HG02642 (cell line): ENCODE results near the gene MPV17L2.
"Not testable (repeated sequence)": the region's sequence is repeated elsewhere in the genome, so short reads cannot be mapped to it uniquely, and the experiment has no call there.

Experiments used
- ATAC-seq: cut with Tn5 transposase; IDR thresholded peaks from one replicate; pipeline ENCODE4 v1.9.1; 2021; ENCODE audit warnings: mild to moderate bottlenecking; ENCODE audit not compliant: unreplicated experiment, poor library complexity

Gene MPV17L2

DNA sequence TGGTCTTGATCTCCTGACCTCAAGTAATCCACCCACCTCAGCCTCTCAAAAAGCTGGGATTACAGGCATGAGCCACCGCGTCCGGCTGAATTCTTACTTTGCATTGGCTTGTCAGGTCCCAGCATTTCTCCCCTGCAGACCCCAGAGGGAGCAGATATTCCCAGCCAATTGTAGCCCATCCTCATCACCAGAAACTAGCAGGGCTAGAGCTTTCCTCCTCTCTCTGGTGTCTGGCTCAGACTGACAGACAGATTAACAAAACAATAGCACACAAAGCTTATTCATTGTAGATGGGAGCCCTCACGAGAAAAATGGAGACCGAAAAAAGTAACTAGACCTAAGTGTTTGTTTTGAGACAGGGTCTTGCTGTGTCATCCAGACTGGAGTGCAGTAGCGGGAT, 7.5 kb upstream of the MPV17L2 start:
- no peak for ATAC-seq

DNA sequence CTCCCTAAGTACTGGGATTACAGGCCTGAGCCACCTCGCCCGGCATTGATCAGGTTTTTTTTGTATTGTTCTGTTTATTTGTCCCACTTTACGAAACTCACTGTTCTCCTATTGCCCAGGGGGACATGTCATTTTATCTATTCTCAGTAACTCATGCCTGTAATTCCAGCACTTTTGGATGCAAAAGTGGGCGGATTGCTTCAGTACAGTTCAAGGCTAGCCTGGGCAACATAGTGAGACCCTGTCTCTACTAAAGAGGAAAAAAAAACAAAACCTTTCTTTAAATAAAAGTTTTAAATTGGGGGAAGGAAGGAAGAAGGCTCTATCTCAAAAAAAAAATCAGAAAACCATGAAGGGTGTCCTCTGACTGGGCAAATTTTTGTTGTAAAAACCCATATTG, 2.7 kb upstream of the MPV17L2 start:
- no peak for ATAC-seq

DNA sequence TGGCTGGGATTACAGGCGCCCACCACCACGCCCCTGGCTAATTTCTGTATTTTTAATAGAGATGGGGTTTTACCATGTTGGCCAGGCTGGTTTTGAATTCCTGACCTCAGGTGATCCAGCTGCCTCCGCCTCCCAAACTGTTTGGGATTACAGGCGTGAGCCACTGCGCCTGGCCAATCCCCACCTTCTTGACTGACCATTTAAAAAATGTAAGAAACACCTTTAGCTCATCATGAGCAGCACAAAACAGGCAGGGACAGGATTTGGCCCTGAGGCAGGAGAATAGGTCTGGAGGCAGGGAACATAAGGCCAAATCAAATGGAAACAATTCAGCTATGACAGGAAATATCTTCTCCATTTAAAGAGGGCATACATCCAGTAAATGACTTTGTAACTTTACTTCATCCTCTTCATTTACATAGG, 1.4 kb upstream of the MPV17L2 start:
- no peak for ATAC-seq

DNA sequence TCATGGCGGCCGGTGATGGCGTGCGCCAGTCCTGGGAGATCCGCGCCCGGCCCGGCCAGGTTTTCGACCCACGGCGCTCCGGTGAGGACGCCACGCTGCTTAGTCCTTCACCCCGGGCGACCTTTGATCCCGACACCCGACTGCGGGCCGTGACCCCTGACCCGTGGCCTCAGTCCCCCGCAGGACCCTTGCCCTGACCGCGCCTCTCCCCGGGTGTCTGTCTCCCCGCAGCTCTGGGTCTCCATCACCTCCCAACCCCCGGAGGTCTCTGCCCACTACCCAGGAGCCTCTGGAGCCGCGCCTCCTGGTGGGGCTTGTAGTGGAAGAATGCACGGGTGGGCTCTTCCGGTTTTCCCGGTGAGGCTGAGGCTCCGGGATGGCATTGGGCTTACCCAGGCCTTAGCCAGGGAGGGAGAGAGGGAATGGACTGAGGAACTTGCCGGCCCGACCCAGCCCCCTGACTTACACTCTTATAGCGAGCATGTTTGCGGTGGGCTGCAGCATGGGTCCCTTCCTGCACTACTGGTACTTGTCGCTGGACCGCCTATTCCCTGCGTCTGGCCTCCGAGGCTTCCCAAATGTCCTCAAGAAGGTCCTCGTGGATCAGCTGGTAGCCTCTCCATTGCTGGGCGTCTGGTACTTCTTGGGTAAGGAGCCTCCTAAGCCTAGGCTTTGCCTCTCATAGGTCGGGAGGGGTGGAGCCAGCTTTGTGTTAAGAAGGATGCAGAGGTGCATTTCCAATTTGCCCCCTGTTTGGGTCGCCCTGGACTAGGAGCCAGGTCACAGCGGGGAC, 566 bp downstream of the MPV17L2 start:
- ATAC-seq = peak; percentile 11

DNA sequence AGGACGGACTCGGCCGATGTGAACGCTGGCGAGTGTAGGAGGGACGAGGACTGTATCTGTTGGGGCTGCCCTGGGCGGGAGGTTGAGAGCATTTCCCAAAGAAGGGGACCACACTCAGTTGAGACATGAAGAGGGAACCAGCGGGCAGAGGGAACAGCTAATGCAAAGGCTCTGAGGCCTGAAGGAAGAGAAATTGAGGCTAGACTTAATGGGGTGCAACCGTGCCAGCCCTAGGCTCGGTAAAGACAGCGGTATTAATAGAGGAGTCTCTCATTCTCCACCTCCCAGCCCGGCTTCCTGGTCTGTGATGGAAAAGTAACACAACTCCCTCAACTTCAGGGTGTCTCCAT, 1.1 kb downstream of the MPV17L2 start:
- no peak for ATAC-seq

DNA sequence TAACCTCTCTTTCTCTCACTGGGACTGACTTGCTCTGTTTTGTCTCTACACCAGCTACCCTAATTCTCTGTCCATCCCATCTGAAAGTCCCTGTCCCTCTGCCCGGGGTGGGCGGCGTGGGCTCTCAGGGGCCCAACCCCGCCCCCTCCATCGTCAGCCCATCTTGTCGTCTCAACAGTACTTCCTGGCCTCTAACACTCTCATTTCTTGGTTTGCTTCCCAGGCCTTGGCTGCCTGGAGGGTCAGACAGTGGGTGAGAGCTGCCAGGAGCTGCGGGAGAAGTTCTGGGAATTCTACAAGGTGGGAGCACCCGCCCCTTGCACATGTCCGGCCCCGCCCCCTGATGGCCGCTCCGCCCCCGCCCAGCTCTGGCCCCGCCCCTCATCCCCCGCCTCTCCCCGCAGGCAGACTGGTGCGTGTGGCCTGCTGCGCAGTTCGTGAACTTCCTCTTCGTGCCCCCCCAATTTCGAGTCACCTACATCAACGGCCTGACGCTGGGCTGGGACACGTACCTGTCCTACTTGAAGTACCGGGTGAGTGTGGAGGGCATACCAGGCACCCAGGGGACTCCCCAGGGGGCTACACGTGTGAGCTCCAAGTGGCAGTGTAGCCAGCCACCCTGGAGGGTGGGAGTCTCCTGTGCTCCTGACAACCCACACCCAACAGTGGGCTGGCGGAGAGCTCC, 1.7 kb downstream of the MPV17L2 start:
- no peak for ATAC-seq

DNA sequence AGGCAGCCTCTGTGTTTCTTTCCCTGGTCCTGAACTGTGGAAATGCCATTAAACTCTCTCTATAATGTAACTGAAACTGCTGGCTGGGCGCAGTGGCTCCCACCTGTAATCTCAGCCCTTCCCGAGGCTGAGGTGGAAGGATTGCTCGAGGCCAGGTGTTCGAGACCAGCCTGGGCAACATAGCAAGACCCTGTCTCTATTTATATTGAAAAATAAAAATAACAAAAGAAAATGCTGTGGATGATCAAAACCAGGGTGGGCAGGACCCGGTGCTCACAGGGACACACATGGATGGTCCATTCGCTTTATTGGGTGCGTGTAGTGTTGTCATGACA, 3.5 kb downstream of the MPV17L2 start:
- ATAC-seq = no peak

DNA sequence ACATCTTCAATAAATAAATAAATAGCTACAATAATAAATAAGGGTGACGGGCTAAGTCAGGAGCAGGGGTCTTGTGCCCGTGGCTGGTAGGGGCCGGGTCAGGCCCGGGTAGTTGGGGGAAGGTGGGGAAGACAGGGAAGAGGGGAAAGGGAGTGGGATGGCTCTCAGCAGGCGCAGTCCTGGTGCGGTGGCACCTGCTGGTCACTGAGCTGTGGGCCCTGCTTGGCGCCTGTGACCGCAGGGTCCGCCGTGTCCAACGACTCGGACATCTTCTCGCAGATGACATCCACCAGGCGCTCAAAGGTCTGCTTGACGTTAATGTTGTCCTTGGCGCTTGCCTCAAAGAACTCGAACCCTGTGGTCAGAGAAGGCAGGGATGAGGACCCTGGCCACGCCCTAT, 4.3 kb downstream of the MPV17L2 start:
- no peak for ATAC-seq

DNA sequence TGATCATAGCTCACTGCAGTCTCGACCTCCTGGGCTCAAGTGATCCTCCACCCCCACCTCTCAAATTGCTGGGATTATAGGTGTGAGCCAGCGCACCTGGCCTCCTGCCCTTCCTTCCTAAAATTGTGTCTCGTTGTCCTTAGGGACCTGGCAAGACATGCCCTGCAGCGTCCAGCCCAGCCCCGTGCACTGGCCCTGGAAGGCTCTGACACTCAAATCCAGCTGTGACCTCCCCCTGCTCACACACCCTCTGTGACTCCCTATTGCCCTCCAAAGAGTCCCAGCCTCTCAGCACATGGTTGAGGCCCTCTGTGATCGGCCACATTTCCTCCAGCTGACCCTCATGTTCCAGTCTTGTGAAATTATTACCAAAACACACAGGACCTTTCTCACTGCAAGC, 4.9 kb downstream of the MPV17L2 start:
- ATAC-seq = no peak

DNA sequence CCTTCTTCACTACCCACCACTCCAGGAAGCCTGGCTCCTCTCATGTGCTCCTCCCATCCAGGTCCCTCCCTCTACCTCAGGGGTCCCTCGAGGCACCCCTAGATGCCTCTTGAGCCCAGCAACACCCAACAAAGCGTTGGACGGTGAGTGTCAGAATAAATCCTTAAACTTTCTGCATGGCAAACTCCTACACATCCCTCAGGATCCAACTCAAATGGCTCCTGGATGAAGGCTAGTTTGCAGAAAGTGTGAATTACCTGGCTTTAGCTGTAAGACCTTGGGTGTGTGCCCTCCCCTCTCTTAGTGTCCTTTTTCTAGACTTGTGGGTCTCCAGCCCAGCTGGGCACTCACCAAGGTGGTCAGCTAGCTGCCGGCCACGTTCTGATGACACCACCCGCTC, 5.4 kb downstream of the MPV17L2 start:
- no peak for ATAC-seq

DNA sequence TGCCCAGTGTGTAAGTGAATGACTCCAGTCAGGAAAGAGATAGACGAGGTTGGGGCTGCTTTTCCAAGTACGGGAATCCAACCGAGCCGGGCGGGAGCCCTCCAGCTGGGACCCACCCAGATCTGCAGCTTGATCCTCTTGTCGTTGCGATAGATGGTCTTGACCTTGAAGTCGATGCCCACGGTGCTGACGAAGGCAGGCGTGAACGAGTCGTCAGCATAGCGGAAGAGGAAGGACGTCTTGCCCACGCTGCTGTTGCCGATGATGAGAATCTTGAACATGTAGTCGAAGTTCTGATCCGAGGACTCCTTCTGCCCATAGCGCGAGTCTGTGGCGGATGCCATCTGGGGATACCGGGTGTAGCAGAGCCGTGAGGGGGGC, 9.4 kb downstream of the MPV17L2 start:
- no peak for ATAC-seq

DNA sequence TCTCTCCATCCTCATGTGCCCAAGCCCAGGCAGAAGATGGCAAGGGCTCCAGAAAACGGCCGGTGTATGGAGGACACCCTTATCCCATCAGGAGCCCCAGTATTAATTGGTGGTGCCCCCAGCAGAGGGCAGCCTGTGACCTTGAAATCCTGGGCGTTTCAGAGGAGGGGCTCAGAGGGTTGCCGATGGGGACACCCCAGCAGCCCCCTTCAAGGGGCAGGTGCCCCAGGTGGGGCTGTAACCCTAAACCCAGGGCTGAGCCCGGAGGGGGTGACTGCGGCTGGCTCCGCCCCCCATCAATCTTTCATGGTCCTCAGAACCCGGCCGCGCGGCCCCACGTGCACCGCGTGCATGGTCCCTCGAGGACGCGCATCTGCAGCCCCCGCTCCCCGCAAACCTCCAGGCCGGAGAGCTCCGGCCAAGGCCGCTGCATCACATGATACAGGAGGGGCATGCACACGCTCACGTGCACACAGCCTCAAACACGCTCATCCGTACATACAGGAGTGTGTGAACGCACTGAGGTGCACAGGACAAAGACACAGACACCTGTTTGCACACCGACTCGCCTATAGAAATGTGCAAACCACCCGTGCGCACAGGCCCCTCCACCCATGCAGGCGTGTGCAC, 9.9 kb downstream of the MPV17L2 start:
- no peak for ATAC-seq

DNA sequence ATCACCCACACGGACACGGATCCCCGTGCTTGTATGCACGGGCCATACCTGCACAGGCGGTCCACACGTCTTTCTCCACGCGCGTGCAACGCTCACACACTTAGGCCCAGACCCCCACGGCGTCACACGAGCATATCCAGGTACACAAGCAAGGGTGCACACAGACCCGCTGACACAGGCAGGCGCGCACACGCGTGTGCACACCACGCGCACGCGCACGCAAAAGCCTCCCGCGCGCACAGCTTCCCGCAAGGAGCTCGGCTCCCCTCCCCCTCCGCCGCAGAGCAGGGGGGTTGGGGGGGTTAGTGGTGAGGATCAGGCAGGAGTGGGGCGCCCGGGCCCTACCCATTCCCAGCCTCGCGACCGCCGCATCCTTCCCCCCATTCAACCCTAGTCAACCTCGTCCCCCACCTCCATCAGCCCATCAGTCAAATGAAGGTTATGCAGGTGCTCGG, 10.4 kb downstream of the MPV17L2 start:
- no peak for ATAC-seq

DNA sequence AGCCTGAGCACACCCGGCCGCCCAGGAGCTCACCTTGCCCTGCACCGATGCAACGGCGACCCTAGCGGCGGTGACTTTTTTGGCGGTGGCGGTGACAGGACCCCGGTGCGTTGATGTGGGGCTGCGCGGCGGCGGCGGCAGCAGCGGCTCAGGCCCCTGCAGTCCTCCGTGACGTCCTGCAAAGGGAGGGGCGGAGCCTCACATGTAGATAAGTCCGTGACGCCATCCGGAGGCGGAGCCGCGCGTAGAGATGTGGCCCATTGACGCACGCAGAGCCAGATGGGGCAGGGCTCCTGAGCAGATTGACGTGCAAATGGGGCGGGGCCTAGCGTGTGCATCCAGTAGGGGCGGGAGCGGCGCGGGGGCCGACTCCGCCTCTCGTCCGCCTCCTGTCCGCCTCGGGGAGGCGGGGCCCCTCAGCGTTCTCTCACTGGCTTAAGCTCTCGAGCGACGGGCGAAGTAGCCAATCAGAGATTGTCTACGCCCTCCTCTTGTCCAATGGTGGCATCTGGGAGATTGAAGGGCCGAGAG, 10.9 kb downstream of the MPV17L2 start, which contains the start of gene RAB3A:
RAB3A (minus strand) TSS at position 180 of the 531 bp plus-strand sequence. CDS start 1,302 bp downstream, outside the sequence.
- ATAC-seq = peak; percentile 92

DNA sequence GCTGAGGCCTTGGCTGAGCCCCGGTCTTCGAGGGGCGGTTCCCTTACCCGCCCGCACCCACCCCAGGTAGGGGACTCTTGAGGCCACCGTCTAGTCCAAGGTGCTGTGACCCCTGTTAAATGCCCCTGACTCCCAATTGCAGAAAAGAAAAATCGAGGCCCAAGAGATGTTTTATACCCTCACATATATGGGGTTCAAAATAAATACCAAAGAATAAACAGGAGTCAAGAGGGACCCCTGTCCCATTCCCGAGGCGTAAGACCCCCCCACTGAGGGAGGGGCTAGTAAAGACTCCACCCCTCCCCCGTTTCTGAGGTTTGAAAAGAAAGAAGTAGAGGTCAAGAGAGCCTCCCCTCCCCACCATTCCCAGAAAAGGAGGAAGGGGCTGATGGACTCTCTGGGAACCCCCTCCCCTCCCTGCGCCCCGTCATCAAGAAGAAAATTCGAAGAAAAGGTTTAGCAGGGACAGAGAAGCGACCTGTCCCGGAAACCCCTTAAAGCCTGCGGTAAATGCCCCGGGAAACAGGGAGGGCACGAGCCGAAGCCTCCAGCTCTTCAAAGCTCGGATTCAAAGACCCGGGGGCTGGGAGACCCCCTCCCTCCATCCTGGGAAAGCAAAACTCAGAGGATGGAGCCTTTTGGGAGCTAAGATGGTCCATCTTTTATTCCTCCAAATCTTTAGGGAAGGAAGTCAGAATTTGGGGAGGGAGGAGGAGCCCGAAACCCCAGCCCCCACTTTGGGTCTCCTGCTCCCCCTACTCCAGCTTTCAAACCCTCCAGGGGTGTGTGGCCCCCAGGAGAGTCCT, 11.6 kb downstream of the MPV17L2 start:
- peak; percentile 19 for ATAC-seq

DNA sequence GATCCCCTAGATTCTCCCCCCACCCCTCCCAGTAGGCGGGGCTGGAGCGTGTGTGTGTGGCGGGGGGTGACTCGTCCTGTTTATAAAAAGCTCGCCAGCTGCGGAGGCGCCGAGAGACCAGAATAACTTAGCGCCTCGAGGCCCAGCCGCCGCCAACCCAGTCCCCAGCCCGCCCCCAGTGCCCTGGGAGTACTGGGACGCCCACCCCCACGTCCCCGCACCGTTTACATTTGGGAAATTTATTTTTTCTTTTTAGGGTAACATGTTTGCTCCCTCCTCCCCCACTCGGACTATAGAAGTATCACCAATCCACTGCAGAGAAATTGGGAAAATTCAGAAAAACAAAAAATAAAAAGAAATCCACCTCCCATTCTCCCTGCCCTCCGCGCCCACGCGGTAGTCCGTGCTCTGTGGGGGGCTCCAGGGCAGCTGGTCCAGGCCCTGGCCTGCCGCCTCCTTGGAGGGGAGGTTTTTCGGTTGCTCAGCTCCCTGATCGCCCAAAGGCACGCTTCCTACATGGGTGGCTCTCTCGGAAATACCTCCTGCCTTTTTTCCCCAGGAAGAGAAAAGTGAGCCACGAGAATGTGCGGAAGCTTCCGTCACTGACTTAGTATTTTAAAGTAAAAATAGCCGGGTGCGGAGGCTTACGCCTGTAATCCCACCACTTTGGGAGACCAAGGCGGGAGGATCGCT, 12.3 kb downstream of the MPV17L2 start:
- ATAC-seq = no peak

DNA sequence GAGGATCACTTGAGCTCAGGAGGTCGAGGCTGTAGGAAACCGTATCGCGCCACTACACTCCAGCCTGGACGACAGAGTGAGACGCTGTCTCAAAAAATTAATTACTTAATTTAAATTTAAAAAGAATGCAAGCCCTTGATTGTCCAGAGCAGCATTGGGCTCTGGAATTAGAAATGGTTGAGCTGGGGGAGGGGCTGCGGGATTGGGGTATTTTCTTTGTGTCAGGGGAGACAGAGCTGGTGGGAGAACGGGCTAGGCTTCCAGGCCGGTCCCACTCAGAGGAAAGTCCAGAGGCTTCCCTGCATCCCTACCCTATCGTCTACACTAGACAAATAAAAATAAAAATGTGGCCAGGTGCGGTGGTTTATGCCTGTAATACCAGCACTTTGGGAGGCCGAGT, 13.0 kb downstream of the MPV17L2 start:
- no peak for ATAC-seq

DNA sequence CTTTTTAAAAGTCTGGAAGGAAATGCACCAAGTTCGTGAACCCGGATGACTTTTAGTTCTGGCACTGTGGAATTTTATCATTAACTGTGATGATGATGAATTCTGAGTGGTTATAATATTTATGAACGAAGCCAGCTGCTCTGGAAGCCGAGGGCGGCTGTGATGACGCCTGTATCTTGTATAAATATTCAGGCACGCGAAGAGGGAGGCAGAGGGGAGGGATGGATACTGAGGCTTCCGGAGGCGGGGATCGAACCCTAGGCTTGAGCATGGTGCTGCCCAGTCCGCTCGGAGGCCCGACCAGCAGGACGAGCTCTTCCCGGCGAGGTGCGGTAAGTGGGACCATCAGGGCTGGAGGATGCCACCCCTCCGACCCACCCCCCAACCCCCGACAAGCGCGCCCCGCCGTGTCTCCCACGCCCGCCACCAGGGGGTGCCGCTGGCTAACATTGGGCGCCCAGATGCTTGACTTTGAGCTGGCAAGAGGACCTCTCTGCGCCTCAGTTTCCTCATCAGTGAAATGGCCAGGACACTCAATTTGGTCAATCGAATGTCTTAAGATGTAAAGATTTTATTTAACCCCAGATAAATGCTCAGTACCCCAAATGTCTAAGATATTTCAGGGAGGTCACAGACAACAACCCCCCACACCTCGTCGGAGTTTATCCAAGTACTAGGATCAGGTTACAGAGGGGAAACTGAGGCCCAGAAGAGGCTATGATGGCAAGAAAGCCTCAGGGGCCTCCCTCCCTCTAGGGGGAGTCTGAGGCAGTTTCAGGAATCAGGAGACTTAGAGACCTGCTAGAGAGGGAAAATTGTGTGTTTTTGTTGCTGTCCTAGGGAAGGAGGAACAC, 15.3 kb downstream of the MPV17L2 start:
- no peak for ATAC-seq

DNA sequence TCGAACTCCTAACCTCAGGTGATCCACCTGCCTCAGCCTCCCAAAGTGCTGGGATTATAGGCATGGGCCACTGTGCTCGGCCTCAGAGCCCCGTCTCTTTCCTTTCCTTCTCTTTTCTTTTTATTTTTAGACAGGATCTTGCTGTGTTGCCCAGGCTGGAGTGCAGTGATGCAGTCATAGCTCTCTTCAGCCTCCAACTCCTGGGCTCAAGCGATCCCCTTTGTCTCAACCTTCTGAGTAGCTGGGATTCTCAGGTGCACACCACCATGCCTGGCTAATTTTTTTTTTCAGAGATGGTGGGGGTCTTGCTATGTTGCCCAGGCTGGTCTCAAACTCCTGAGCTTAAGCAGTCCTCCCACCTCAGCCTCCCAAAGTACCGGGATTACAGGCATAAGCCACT, 16.9 kb downstream of the MPV17L2 start:
- ATAC-seq = not testable (repeated sequence)
